CD14-positive monocyte (primary cell): ENCODE measurements around the gene RARRES1. TPM values are rescaled to one million over a fixed set of nuclear protein-coding genes. Genes with fewer than 3 reads are reported as not detected.

Source experiments
- DNase-seq, 3 donors: peaks; one replicate each; pipeline ENCODE4 v3.0.0-alpha.2; 2011 to 2022
- H2AFZ ChIP-seq: 2 replicates; pipeline ENCODE4 v1.6.0; 2012; ENCODE audit warnings: mild to moderate bottlenecking, low read depth, low read length, inconsistent platforms; ENCODE audit not compliant: insufficient read depth, poor library complexity, severe bottlenecking
- H3K27ac ChIP-seq, 2 donors: 1 replicate in 1 of 2; 2 replicates in 1 of 2; pipeline ENCODE4 v1.5.1; 2012 to 2013; ENCODE audit warnings: low read length in 2 of 2, control low read depth in 1 of 2, inconsistent platforms in 1 of 2, low read depth in 1 of 2, mild to moderate bottlenecking in 1 of 2
- H3K27me3 ChIP-seq, 2 donors: one replicate each; pipeline versions ENCODE4 v1.6.0 to v1.6.1; 2011 to 2013; ENCODE audit warnings: low read length in 2 of 2; ENCODE audit not compliant: control insufficient read depth in 2 of 2, insufficient read depth in 2 of 2
- H3K36me3 ChIP-seq, 2 donors: replicated peaks in 1 of 2; 1 replicate in 1 of 2; 2 replicates in 1 of 2; pipeline versions ENCODE4 v1.5.1 to v1.6.1; 2012 to 2013; ENCODE audit warnings: low read length in 2 of 2, control low read depth in 1 of 2, inconsistent platforms in 1 of 2, mild to moderate bottlenecking in 1 of 2; ENCODE audit not compliant: insufficient read depth in 2 of 2, control insufficient read depth in 1 of 2
- H3K4me1 ChIP-seq, 2 donors: 1 replicate in 1 of 2; 2 replicates in 1 of 2; pipeline versions ENCODE4 v1.5.1 to v1.6.1; 2012 to 2013; ENCODE audit warnings: low read length in 2 of 2, control low read depth in 1 of 2, inconsistent platforms in 1 of 2, mild to moderate bottlenecking in 1 of 2, moderate library complexity in 1 of 2; ENCODE audit not compliant: insufficient read depth in 2 of 2, control insufficient read depth in 1 of 2
- H3K4me2 ChIP-seq: replicated peaks from 2 replicates; pipeline ENCODE3; 2012; ENCODE audit warnings: low read length, moderate library complexity, mild to moderate bottlenecking; ENCODE audit not compliant: poor library complexity, severe bottlenecking; ENCODE audit errors: extremely low read depth
- H3K4me3 ChIP-seq, 3 experiments: fragments of 200-600 bp in 1 of 3; sonication (generic) in 1 of 3; replicated peaks in 1 of 3; 1 replicate in 2 of 3; 2 replicates in 1 of 3; pipeline ENCODE4 v1.5.1; 2011 to 2013; ENCODE audit warnings: low read length in 3 of 3, mild to moderate bottlenecking in 3 of 3, control low read depth in 2 of 3, low read depth in 2 of 3, inconsistent platforms in 1 of 3, moderate library complexity in 1 of 3
- H3K79me2 ChIP-seq: 2 replicates; pipeline ENCODE4 v1.6.0; 2012; ENCODE audit warnings: mild to moderate bottlenecking, control low read depth, inconsistent platforms, low read length, moderate library complexity; ENCODE audit not compliant: insufficient read depth
- H3K9ac ChIP-seq: 2 replicates; pipeline ENCODE4 v1.6.0; 2017; ENCODE audit warnings: low read length, mild to moderate bottlenecking; ENCODE audit not compliant: insufficient read depth, poor library complexity, severe bottlenecking
- H3K9me3 ChIP-seq, 2 donors: replicated peaks in 1 of 2; 1 replicate in 1 of 2; 2 replicates in 1 of 2; pipeline versions ENCODE4 v1.5.1 to v1.6.1; 2012 to 2013; ENCODE audit warnings: low read length in 2 of 2, control low read depth in 1 of 2; ENCODE audit not compliant: control insufficient read depth in 1 of 2, insufficient read depth in 1 of 2
- H4K20me1 ChIP-seq: 2 replicates; pipeline ENCODE4 v1.6.0; 2012; ENCODE audit warnings: mild to moderate bottlenecking, low read length, control low read depth, moderate library complexity; ENCODE audit not compliant: insufficient read depth
- H3K27ac Mint-ChIP-seq, 7 donors: one replicate each; pipeline ENCODE4 v1.8.0; 2020; ENCODE audit warnings: mild to moderate bottlenecking in 7 of 7, mixed read lengths in 7 of 7, moderate library complexity in 6 of 7, inconsistent platforms in 2 of 7
- H3K27me3 Mint-ChIP-seq, 3 donors: one replicate each; pipeline ENCODE4 v1.8.0; 2021 to 2022; ENCODE audit warnings: low read depth in 3 of 3, mild to moderate bottlenecking in 3 of 3, mixed read lengths in 3 of 3, moderate library complexity in 3 of 3, inconsistent platforms in 1 of 3
- H3K36me3 Mint-ChIP-seq, 2 donors: one replicate each; pipeline ENCODE4 v1.8.0; 2020; ENCODE audit warnings: mixed read lengths in 2 of 2, inconsistent platforms in 1 of 2, mild to moderate bottlenecking in 1 of 2
- H3K4me1 Mint-ChIP-seq: one replicate; pipeline ENCODE4 v1.8.0; 2020; ENCODE audit warnings: mild to moderate bottlenecking, mixed read lengths
- H3K4me3 Mint-ChIP-seq, 2 donors: one replicate each; pipeline ENCODE4 v1.8.0; 2020; ENCODE audit warnings: mild to moderate bottlenecking in 2 of 2, mixed read lengths in 2 of 2, moderate library complexity in 1 of 2
- H3K9me3 Mint-ChIP-seq, 7 donors: one replicate each; pipeline ENCODE4 v1.8.0; 2020 to 2022; ENCODE audit warnings: mixed read lengths in 7 of 7, mild to moderate bottlenecking in 6 of 7, moderate library complexity in 6 of 7, inconsistent platforms in 2 of 7
- whole genome bisulfite sequencing: methylation state at CpG from one replicate; pipeline ENCODE4 v1.1.5; 2013; ENCODE audit warnings: missing lambda C conversion rate; ENCODE audit not compliant: insufficient coverage; 5-methylcytosine and 5-hydroxymethylcytosine counted together
- intact Hi-C, 2 donors: fragments of 100-400 bp; cut with micrococcal nuclease; formaldehyde crosslinking; loops; one replicate each; pipeline versions ENCODE4 v1.15.0 to v1.15.1; 2023
- polyA plus RNA-seq, 3 donors: library from polyadenylated mRNA; depleted of rRNA in 1 of 3; unstranded in 2 of 3; stranded (reverse) in 1 of 3; fragments of 300-500 nt in 2 of 3; fragments of >200 nt in 1 of 3; fragmentation: Illumina TruSeq in 2 of 3; gene quantifications; 1 replicate in 2 of 3; 2 replicates in 1 of 3; pipeline ENCODE4 v1.2.3, GENCODE V29; 2012 to 2021
- TF ChIP-seq, protein P1 (sequence below): fragments of 200-600 bp; IDR thresholded peaks from one replicate; pipeline ENCODE4 v1.8.0; 2022; ENCODE audit warnings: antibody characterized with exemption, mild to moderate bottlenecking

RARRES1 gene
- polyA plus RNA-seq, 3 donors: not detected

DNA sequence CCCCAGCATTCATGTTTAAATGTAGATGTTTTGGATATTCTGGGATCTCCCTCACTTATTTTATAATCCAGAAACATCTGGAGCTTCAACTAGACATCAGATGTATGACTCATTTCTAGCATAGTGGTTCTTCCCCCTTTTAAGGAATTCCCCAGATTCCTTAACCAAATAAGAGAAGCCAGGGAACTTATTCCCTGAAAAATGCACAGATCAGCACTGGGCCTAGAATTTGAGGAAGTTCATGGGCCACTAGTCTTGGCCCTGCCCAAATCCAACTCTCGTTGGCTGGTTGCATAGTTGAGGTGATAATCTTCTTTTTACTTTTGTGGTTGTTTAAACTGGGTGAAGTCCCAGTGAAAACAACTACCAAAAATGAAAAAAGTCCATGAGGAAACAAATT is 20.4 kb downstream of the RARRES1 start:
- Mint-ChIP-seq H3K9me3 (no peaks in the 10 kb centered on the region), H3K27me3 (peaks cover 0 to 2% (median 0%) of the 10 kb centered on the region in 3 donors), H3K36me3 (peaks cover 50 to 73% of the 10 kb centered on the region in 2 donors), H3K4me3 (no peak overlapping the region), H3K4me1 (peaks cover 17% of the 10 kb centered on the region), H3K27ac (peak overlapping the region in 4 of 7 donors; percentile 10 to 30 (median 17))
- peak in 2 of 3 donors; percentile 6 to 73 for DNase-seq
- no peaks in the 10 kb centered on the region for H3K9me3 ChIP-seq
- H3K4me2 ChIP-seq: no peak overlapping the region
- no peak overlapping the region for H3K9ac ChIP-seq
- H4K20me1 ChIP-seq: no peaks in the 10 kb centered on the region
- H3K79me2 ChIP-seq: no peaks in the 10 kb centered on the region
- no peak overlapping the region for H2AFZ ChIP-seq
- peaks cover 21 to 61% of the 10 kb centered on the region in 2 donors for H3K36me3 ChIP-seq
- no peaks in the 10 kb centered on the region for H3K27me3 ChIP-seq
- peaks cover 0 to 17% of the 10 kb centered on the region in 2 donors for H3K4me1 ChIP-seq
- no peak overlapping the region for H3K27ac ChIP-seq
- intact Hi-C loops: no loop called here
- no peak overlapping the region for H3K4me3 ChIP-seq
- TF ChIP-seq, protein P1, sequence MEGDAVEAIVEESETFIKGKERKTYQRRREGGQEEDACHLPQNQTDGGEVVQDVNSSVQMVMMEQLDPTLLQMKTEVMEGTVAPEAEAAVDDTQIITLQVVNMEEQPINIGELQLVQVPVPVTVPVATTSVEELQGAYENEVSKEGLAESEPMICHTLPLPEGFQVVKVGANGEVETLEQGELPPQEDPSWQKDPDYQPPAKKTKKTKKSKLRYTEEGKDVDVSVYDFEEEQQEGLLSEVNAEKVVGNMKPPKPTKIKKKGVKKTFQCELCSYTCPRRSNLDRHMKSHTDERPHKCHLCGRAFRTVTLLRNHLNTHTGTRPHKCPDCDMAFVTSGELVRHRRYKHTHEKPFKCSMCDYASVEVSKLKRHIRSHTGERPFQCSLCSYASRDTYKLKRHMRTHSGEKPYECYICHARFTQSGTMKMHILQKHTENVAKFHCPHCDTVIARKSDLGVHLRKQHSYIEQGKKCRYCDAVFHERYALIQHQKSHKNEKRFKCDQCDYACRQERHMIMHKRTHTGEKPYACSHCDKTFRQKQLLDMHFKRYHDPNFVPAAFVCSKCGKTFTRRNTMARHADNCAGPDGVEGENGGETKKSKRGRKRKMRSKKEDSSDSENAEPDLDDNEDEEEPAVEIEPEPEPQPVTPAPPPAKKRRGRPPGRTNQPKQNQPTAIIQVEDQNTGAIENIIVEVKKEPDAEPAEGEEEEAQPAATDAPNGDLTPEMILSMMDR: no peak
- WGBS: no CpG with 5 or more reads among the region's 1 CpG

DNA sequence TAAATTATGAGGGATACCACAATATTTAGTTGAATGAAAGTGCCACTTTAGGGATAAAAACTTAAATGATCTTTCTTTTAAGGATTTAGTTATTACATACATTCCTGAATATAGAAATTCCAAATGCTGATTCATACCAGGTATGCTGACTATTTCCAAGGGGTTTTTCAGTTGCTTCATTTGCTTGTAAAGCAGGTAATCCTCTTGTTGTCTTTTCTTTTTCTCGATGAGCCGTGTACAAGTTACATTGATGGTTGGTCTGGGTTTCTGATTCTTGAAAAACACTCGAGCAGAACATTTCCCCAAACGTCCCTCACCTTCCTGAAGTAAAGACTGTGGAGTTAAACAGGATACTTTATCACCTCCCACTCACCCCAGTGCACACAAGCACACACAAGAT is 21.7 kb downstream of the RARRES1 start:
- peaks cover 0 to 17% of the 10 kb centered on the region in 2 donors for H3K4me1 ChIP-seq
- H3K4me3 ChIP-seq: no peak overlapping the region
- Mint-ChIP-seq H3K4me1 (peaks cover 17% of the 10 kb centered on the region), H3K36me3 (peaks cover 58 to 71% of the 10 kb centered on the region in 2 donors), H3K4me3 (no peak overlapping the region), H3K27me3 (no peaks in the 10 kb centered on the region), H3K27ac (no peak overlapping the region), H3K9me3 (no peaks in the 10 kb centered on the region)
- H3K4me2 ChIP-seq: no peak overlapping the region
- no peaks in the 10 kb centered on the region for H4K20me1 ChIP-seq
- no CpG with 5 or more reads among the region's 4 CpGs for WGBS
- intact Hi-C loops: no loop called here
- no peaks in the 10 kb centered on the region for H3K9me3 ChIP-seq
- TF ChIP-seq, protein P1: no peak
- H3K27ac ChIP-seq: no peak overlapping the region
- H3K79me2 ChIP-seq: no peaks in the 10 kb centered on the region
- DNase-seq: no peak
- H2AFZ ChIP-seq: no peak overlapping the region
- H3K36me3 ChIP-seq: peaks cover 24 to 74% of the 10 kb centered on the region in 2 donors
- no peak overlapping the region for H3K9ac ChIP-seq
- H3K27me3 ChIP-seq: no peaks in the 10 kb centered on the region
